HG03097 (cell line): ENCODE measurements around the gene SLFN12L.
A peak's percentile ranks its signal among the peaks of the same experiment; 100 is the strongest.

Source experiments
- ATAC-seq: cut with Tn5 transposase; IDR thresholded peaks from one replicate; pipeline ENCODE4 v1.9.1; 2021; ENCODE audit not compliant: unreplicated experiment, low FRiP score

SLFN12L gene

DNA sequence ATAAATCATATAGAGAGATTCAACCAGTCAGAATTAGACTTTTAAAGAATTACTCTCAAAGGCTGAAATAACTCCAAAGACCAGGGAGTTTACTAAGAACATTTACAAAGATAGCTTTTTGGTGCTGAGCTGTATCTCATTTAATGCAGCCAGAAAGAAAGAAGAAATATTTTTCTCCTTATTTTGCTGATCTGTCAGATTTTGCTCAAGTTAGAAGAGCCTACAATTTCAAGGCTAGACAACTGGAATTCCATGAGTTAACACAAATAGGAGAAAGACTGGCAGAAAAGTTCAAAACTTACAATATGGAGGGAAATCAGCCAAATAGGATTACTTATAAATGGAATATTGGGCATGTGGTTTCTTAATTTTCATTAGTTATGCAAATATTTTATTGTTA lies 99.0 kb downstream of the SLFN12L start:
- no peak for ATAC-seq

DNA sequence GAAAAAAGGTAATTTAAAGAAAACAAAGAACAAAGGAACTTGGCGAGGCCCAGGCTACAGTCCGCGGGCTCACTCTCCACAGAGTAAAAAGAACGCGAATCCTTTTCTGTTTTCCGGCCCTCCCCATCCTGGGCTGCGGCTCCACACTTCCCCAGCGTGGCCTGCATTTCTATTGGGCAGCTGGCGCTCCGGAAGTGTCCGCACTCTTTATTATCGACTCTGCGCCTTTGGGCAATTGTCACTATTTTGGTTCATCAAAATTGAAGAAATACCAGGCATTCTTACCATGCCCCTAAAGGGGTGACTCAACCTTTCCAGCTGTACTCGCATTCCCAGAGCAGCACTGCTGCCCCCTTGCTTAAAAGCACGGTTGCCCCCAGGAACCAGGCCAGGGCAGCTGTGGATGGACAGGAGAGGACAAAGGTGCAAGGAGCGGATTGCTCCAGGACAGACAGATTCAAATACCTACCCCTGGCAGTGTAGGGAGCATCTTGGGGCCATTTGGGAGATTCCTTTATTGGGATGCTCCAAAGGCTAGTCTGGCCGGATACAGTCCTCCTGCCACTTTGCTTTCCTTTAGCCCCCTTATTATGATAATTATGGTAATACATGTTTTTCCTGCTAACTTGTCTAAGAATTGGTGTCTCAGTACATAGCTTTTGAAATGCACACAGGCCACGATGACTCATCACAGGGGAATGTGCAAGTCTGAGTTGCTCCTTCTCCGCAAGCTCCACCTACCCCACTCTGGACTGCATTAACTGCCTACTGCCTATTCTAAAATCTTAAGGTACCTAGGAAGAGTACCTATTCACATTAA lies 104.2 kb downstream of the SLFN12L start:
- peak; percentile 29 for ATAC-seq

GRCh38 chr17:35432176-35433074 lies 105.1 kb downstream of the SLFN12L start, which contains the start of gene SLFN12:
TSS of gene SLFN12 (minus strand) at chr17:35432500. CDS start at chr17:35423028, 9,472 bp downstream.
- peak; percentile 60 for ATAC-seq

GRCh38 chr17:35429702-35430101 lies 107.8 kb downstream of the SLFN12L start:
- no peak for ATAC-seq

DNA sequence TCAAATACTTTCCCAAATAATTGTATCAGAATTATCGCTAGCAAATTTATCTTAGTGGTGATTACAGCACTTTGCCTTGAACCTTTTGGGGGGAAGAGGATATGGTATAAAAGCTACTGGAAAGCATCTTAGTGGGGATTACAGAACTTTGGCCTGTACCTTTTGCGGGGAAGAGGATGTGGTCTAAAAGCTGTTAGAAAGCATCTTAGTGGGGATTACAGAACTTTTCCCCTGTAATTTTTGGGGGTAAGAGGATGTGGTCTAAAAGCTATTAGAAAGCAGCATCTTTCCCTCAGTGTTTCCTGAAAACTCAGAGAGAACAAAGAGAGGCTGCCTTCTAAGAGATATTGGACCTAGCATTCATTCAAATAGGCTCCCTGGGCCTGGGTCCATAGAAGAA lies 109.2 kb downstream of the SLFN12L start:
- ATAC-seq: no peak

- ATAC-seq: no peak
Measured at GRCh38 chr17:35423761-35424160, 113.7 kb downstream of the SLFN12L start.
